SK-N-SH treated with all-trans-retinoic acid at 6 μM for 48 hours (cell line): ENCODE measurements around the gene USP54.

ENCODE experiments used
- ARNTL ChIP-seq: fragments of 450-650 bp; formaldehyde crosslinking; IDR thresholded peaks from 2 replicates; pipeline ENCODE4 v1.5.0; 2020; ENCODE audit warnings: low read depth, mild to moderate bottlenecking, moderate library complexity, borderline replicate concordance
- BACH2 ChIP-seq: fragments of 250-450 bp; sonication (Bioruptor Pico); IDR thresholded peaks from 2 replicates; pipeline ENCODE4 v1.9.0; 2021; ENCODE audit warnings: mild to moderate bottlenecking, borderline replicate concordance
- CREB5 ChIP-seq: fragments of 250-450 bp; sonication (Bioruptor Pico); IDR thresholded peaks from 2 replicates; pipeline ENCODE4 v1.5.1; 2020; ENCODE audit warnings: low read depth, mild to moderate bottlenecking, moderate library complexity
- RARB ChIP-seq: fragments of 250-450 bp; sonication (Bioruptor Pico); IDR thresholded peaks from 2 replicates; pipeline ENCODE4 v1.8.0; 2021; ENCODE audit warnings: mild to moderate bottlenecking, moderate library complexity
- TCF4 ChIP-seq: fragments of 250-450 bp; sonication (Bioruptor Pico); IDR thresholded peaks from 2 replicates; pipeline ENCODE4 v1.8.0; 2021; ENCODE audit warnings: mild to moderate bottlenecking, moderate library complexity, borderline replicate concordance
- ZC3H10 ChIP-seq: fragments of 250-450 bp; sonication (Bioruptor Pico); IDR thresholded peaks from 2 replicates; pipeline ENCODE4 v1.5.1; 2021; ENCODE audit warnings: mild to moderate bottlenecking, moderate library complexity
- ZFP3 ChIP-seq: fragments of 250-450 bp; sonication (Bioruptor Pico); IDR thresholded peaks from 2 replicates; pipeline ENCODE4 v1.5.0; 2020; ENCODE audit warnings: mild to moderate bottlenecking, moderate library complexity
- ZFP30 ChIP-seq: fragments of 450-650 bp; formaldehyde crosslinking; IDR thresholded peaks from 2 replicates; pipeline ENCODE4 v1.5.0; 2022; ENCODE audit warnings: mild to moderate bottlenecking, moderate library complexity
- ZNF565 ChIP-seq: fragments of 450-650 bp; formaldehyde crosslinking; conservative IDR thresholded peaks from 2 replicates; pipeline ENCODE4 v1.5.0; 2020; ENCODE audit warnings: low read depth, mild to moderate bottlenecking, moderate library complexity
- ZNF8 ChIP-seq: fragments of 450-650 bp; formaldehyde crosslinking; IDR thresholded peaks from 2 replicates; pipeline ENCODE4 v1.5.0; 2020; ENCODE audit warnings: mild to moderate bottlenecking, moderate library complexity
- TF ChIP-seq, protein P1 (sequence below): fragments of 250-450 bp; sonication (Bioruptor Pico); IDR thresholded peaks from 2 replicates; pipeline ENCODE4 v1.8.0; 2020; ENCODE audit warnings: mild to moderate bottlenecking, moderate library complexity, borderline replicate concordance
- TF ChIP-seq, protein P2 (sequence below): fragments of 250-450 bp; sonication (Bioruptor Pico); IDR thresholded peaks from 2 replicates; pipeline ENCODE4 v1.5.0; 2020; ENCODE audit warnings: mild to moderate bottlenecking, moderate library complexity

GRCh38 chr10:73512207-73512743, 78.9 kb downstream of the USP54 start:
- TF ChIP-seq ZNF565 (CRISPR knock-in tag), result no peak
- TF ChIP-seq RARB (CRISPR knock-in tag), result no peak
- TF ChIP-seq CREB5 (CRISPR knock-in tag), result no peak
- TF ChIP-seq TCF4, result no peak
- TF ChIP-seq ZFP3 (CRISPR knock-in tag), result no peak
- no peak for TF ChIP-seq BACH2 (CRISPR knock-in tag)
- TF ChIP-seq, protein P1, sequence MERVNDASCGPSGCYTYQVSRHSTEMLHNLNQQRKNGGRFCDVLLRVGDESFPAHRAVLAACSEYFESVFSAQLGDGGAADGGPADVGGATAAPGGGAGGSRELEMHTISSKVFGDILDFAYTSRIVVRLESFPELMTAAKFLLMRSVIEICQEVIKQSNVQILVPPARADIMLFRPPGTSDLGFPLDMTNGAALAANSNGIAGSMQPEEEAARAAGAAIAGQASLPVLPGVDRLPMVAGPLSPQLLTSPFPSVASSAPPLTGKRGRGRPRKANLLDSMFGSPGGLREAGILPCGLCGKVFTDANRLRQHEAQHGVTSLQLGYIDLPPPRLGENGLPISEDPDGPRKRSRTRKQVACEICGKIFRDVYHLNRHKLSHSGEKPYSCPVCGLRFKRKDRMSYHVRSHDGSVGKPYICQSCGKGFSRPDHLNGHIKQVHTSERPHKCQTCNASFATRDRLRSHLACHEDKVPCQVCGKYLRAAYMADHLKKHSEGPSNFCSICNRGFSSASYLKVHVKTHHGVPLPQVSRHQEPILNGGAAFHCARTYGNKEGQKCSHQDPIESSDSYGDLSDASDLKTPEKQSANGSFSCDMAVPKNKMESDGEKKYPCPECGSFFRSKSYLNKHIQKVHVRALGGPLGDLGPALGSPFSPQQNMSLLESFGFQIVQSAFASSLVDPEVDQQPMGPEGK (CRISPR knock-in tag), result no peak
- no peak for TF ChIP-seq ZC3H10 (CRISPR knock-in tag)
- TF ChIP-seq ZNF8 (CRISPR knock-in tag), result no peak
- TF ChIP-seq ARNTL, result no peak
- TF ChIP-seq, protein P2, sequence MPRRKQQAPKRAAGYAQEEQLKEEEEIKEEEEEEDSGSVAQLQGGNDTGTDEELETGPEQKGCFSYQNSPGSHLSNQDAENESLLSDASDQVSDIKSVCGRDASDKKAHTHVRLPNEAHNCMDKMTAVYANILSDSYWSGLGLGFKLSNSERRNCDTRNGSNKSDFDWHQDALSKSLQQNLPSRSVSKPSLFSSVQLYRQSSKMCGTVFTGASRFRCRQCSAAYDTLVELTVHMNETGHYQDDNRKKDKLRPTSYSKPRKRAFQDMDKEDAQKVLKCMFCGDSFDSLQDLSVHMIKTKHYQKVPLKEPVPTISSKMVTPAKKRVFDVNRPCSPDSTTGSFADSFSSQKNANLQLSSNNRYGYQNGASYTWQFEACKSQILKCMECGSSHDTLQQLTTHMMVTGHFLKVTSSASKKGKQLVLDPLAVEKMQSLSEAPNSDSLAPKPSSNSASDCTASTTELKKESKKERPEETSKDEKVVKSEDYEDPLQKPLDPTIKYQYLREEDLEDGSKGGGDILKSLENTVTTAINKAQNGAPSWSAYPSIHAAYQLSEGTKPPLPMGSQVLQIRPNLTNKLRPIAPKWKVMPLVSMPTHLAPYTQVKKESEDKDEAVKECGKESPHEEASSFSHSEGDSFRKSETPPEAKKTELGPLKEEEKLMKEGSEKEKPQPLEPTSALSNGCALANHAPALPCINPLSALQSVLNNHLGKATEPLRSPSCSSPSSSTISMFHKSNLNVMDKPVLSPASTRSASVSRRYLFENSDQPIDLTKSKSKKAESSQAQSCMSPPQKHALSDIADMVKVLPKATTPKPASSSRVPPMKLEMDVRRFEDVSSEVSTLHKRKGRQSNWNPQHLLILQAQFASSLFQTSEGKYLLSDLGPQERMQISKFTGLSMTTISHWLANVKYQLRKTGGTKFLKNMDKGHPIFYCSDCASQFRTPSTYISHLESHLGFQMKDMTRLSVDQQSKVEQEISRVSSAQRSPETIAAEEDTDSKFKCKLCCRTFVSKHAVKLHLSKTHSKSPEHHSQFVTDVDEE (CRISPR knock-in tag), result no peak
- TF ChIP-seq ZFP30 (CRISPR knock-in tag), result no peak
